ENCODE measurements around the gene CMIP.

Gene CMIP

GRCh38 chr16:81526935-81527334 lies 82.3 kb downstream of the CMIP start:
- no peaks in the 10 kb centered on the region for H3K4me1 ChIP-seq (ENCODE audit: control insufficient read depth, insufficient read depth, low read length)
- H3K27ac ChIP-seq (ENCODE audit: low read depth, low read length) = no peak overlapping the region
- no peaks in the 10 kb centered on the region for H3K36me3 ChIP-seq (ENCODE audit: control insufficient read depth, insufficient read depth, low read length)
- H3K9ac ChIP-seq (ENCODE audit: low read length) = no peak overlapping the region
- H3K4me3 ChIP-seq (ENCODE audit: low read length) = no peak overlapping the region
- no peaks in the 10 kb centered on the region for H3K27me3 ChIP-seq (ENCODE audit: control insufficient read depth, insufficient read depth, low read length)

- Histone ChIP-seq H3K36me3 (ENCODE audit: control insufficient read depth, insufficient read depth, low read length) (no peaks in the 10 kb centered on the region), H3K9ac (ENCODE audit: low read length) (no peak overlapping the region), H3K4me3 (ENCODE audit: low read length) (no peak overlapping the region), H3K27ac (ENCODE audit: low read depth, low read length) (no peak overlapping the region), H3K4me1 (ENCODE audit: control insufficient read depth, insufficient read depth, low read length) (no peaks in the 10 kb centered on the region), H3K27me3 (ENCODE audit: control insufficient read depth, insufficient read depth, low read length) (no peaks in the 10 kb centered on the region)
Observed at GRCh38 chr16:81527477-81528178, 83.0 kb downstream of the CMIP start.

GRCh38 chr16:81528256-81528655 lies 83.6 kb downstream of the CMIP start:
- Histone ChIP-seq H3K27ac (ENCODE audit: low read depth, low read length) (no peak overlapping the region), H3K9ac (ENCODE audit: low read length) (no peak overlapping the region), H3K27me3 (ENCODE audit: control insufficient read depth, insufficient read depth, low read length) (no peaks in the 10 kb centered on the region), H3K4me1 (ENCODE audit: control insufficient read depth, insufficient read depth, low read length) (no peaks in the 10 kb centered on the region), H3K36me3 (ENCODE audit: control insufficient read depth, insufficient read depth, low read length) (no peaks in the 10 kb centered on the region), H3K4me3 (ENCODE audit: low read length) (no peak overlapping the region)

- Histone ChIP-seq H3K36me3 (ENCODE audit: control insufficient read depth, insufficient read depth, low read length) (no peaks in the 10 kb centered on the region), H3K4me3 (ENCODE audit: low read length) (no peak overlapping the region), H3K27me3 (ENCODE audit: control insufficient read depth, insufficient read depth, low read length) (no peaks in the 10 kb centered on the region), H3K27ac (ENCODE audit: low read depth, low read length) (no peak overlapping the region), H3K9ac (ENCODE audit: low read length) (no peak overlapping the region), H3K4me1 (ENCODE audit: control insufficient read depth, insufficient read depth, low read length) (no peaks in the 10 kb centered on the region)
Observed at GRCh38 chr16:81530296-81530721, 85.7 kb downstream of the CMIP start.

- Histone ChIP-seq H3K36me3 (ENCODE audit: control insufficient read depth, insufficient read depth, low read length) (no peaks in the 10 kb centered on the region), H3K9ac (ENCODE audit: low read length) (no peak overlapping the region), H3K27ac (ENCODE audit: low read depth, low read length) (no peak overlapping the region), H3K4me3 (ENCODE audit: low read length) (no peak overlapping the region), H3K27me3 (ENCODE audit: control insufficient read depth, insufficient read depth, low read length) (no peaks in the 10 kb centered on the region), H3K4me1 (ENCODE audit: control insufficient read depth, insufficient read depth, low read length) (no peaks in the 10 kb centered on the region)
Observed at GRCh38 chr16:81530814-81531213, 86.2 kb downstream of the CMIP start.

GRCh38 chr16:81531419-81531821 lies 86.8 kb downstream of the CMIP start:
- Histone ChIP-seq H3K27me3 (ENCODE audit: control insufficient read depth, insufficient read depth, low read length) (no peaks in the 10 kb centered on the region), H3K36me3 (ENCODE audit: control insufficient read depth, insufficient read depth, low read length) (no peaks in the 10 kb centered on the region), H3K9ac (ENCODE audit: low read length) (no peak overlapping the region), H3K4me1 (ENCODE audit: control insufficient read depth, insufficient read depth, low read length) (no peaks in the 10 kb centered on the region), H3K4me3 (ENCODE audit: low read length) (no peak overlapping the region), H3K27ac (ENCODE audit: low read depth, low read length) (no peak overlapping the region)

- Histone ChIP-seq H3K27me3 (ENCODE audit: control insufficient read depth, insufficient read depth, low read length) (no peaks in the 10 kb centered on the region), H3K36me3 (ENCODE audit: control insufficient read depth, insufficient read depth, low read length) (no peaks in the 10 kb centered on the region), H3K4me1 (ENCODE audit: control insufficient read depth, insufficient read depth, low read length) (no peaks in the 10 kb centered on the region), H3K4me3 (ENCODE audit: low read length) (no peak overlapping the region), H3K9ac (ENCODE audit: low read length) (no peak overlapping the region), H3K27ac (ENCODE audit: low read depth, low read length) (no peak overlapping the region)
Observed at GRCh38 chr16:81532491-81533174, 88.0 kb downstream of the CMIP start.

- H3K36me3 ChIP-seq (ENCODE audit: control insufficient read depth, insufficient read depth, low read length) = no peaks in the 10 kb centered on the region
- H3K27me3 ChIP-seq (ENCODE audit: control insufficient read depth, insufficient read depth, low read length) = no peaks in the 10 kb centered on the region
- no peak overlapping the region for H3K9ac ChIP-seq (ENCODE audit: low read length)
- H3K4me3 ChIP-seq (ENCODE audit: low read length) = no peak overlapping the region
- H3K4me1 ChIP-seq (ENCODE audit: control insufficient read depth, insufficient read depth, low read length) = no peaks in the 10 kb centered on the region
- H3K27ac ChIP-seq (ENCODE audit: low read depth, low read length) = no peak overlapping the region
Observed at GRCh38 chr16:81533175-81533507, 88.5 kb downstream of the CMIP start.

GRCh38 chr16:81535679-81536360 lies 91.2 kb downstream of the CMIP start:
- H3K27ac ChIP-seq (ENCODE audit: low read depth, low read length) = no peak overlapping the region
- H3K9ac ChIP-seq (ENCODE audit: low read length) = no peak overlapping the region
- no peak overlapping the region for H3K4me3 ChIP-seq (ENCODE audit: low read length)
- no peaks in the 10 kb centered on the region for H3K36me3 ChIP-seq (ENCODE audit: control insufficient read depth, insufficient read depth, low read length)
- peaks cover 6% of the 10 kb centered on the region for H3K4me1 ChIP-seq (ENCODE audit: control insufficient read depth, insufficient read depth, low read length)
- H3K27me3 ChIP-seq (ENCODE audit: control insufficient read depth, insufficient read depth, low read length) = no peaks in the 10 kb centered on the region

GRCh38 chr16:81536648-81537047 lies 92.0 kb downstream of the CMIP start:
- no peaks in the 10 kb centered on the region for H3K36me3 ChIP-seq (ENCODE audit: control insufficient read depth, insufficient read depth, low read length)
- H3K27me3 ChIP-seq (ENCODE audit: control insufficient read depth, insufficient read depth, low read length) = no peaks in the 10 kb centered on the region
- H3K9ac ChIP-seq (ENCODE audit: low read length) = no peak overlapping the region
- no peak overlapping the region for H3K27ac ChIP-seq (ENCODE audit: low read depth, low read length)
- H3K4me3 ChIP-seq (ENCODE audit: low read length) = no peak overlapping the region
- peaks cover 6% of the 10 kb centered on the region for H3K4me1 ChIP-seq (ENCODE audit: control insufficient read depth, insufficient read depth, low read length)

GRCh38 chr16:81537721-81538561 lies 93.3 kb downstream of the CMIP start:
- Histone ChIP-seq H3K4me3 (ENCODE audit: low read length) (no peak overlapping the region), H3K4me1 (ENCODE audit: control insufficient read depth, insufficient read depth, low read length) (peaks cover 6% of the 10 kb centered on the region), H3K27ac (ENCODE audit: low read depth, low read length) (no peak overlapping the region), H3K9ac (ENCODE audit: low read length) (no peak overlapping the region), H3K36me3 (ENCODE audit: control insufficient read depth, insufficient read depth, low read length) (no peaks in the 10 kb centered on the region), H3K27me3 (ENCODE audit: control insufficient read depth, insufficient read depth, low read length) (no peaks in the 10 kb centered on the region)

Data from rectal smooth muscle tissue (tissue), 1 donor.